Stimulated activated CD4-positive, alpha-beta T cell treated with anti-CD3 and anti-CD28 coated beads, Interleukin-12 subunit alpha, Interleukin-12 subunit beta, amount 100 ng/mL, for 4 hours (primary cell): ENCODE data around the gene PPP1R14C.
"Not testable (repeated sequence)": the region's sequence is repeated elsewhere in the genome, so short reads cannot be mapped to it uniquely, and the experiment has no call there.

ENCODE experiments used
- DNase-seq: peaks from one replicate; pipeline ENCODE4 v3.0.0-alpha.2; 2020

The PPP1R14C gene

DNA sequence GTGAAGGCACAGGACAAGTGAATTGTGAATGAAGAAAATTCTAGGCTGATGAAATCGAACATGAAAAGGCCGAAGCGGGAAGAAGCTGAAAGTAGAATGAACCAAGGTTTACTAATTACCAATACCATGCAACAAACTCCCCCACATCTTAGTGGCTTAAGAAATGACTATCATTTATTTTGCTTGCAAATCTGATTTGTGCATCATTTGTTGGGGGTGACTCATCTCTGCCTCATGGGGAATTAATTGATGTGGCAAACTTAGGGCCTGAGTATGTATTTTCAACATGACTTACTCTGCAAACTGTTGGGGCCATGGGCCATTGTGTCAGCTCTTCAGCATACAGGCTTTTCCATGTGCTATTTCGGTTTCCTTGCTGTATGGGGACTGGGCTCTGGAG lies 26.8 kb downstream of the PPP1R14C start:
- DNase-seq, result no peak

DNA sequence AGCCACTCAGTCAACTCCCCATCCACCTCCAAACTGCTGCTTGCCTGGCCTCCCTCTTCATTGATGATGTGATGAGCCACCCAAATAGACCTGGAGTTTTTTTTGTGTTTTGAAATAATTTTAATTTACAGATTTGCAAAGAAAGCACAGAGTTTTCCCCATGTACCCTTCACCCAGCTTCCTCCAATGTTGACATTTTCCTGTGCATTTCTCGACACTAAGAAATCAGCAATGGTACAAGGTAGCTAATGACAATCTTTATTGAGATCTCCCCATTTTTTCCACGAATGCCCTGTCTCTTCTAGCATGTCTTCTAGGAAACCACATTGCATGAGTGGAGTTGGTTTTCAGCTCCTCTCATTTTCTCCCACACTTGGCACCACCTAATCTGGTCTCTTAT lies 30.1 kb downstream of the PPP1R14C start:
- DNase-seq, result no peak

DNA sequence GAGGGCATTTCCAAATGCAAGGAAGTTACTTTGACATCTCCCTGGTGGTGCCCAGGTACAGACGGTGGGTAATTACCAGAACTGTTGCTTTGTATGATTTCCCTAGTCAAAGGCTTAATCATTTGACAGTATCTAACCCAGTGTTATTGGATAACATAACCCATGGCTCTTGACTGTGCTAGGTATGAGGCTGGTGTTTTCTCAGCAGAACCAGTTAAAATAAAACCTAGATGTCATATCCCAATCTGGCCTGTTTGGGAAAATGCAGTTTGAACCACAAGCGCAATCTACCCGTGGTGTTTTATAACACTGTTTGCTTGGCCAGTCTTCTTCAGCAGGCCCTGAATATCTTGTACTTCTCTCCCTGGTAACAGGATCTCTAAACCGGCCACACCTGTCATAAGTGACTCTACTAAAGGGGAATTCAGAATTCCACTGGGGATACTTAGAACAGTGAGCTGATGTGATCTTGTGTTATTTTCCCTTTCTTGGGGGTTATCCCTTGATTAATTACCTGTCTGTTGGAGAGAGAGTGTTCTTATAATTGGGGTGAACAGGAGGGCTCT lies 32.8 kb downstream of the PPP1R14C start:
- no peak for DNase-seq

DNA sequence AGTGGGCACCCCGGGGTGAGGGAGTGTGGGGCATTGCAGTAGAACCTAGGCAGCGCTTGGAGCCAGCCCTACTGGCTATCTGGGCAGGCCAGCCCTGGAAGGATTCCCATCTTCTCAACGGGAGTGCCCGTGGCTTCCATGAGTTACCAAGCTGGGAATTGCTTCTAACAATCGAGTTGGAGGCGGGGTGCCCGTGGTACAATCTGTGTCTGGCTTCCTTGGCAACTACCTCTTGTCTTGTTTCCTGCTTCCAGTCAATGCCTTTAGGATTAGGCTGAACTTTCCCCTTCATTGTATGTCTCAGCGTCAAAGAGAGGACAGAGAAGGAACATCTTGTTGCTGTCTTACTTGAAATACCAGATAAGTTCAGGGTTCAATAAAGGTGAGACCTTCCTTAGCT lies 33.3 kb downstream of the PPP1R14C start:
- DNase-seq, result no peak

DNA sequence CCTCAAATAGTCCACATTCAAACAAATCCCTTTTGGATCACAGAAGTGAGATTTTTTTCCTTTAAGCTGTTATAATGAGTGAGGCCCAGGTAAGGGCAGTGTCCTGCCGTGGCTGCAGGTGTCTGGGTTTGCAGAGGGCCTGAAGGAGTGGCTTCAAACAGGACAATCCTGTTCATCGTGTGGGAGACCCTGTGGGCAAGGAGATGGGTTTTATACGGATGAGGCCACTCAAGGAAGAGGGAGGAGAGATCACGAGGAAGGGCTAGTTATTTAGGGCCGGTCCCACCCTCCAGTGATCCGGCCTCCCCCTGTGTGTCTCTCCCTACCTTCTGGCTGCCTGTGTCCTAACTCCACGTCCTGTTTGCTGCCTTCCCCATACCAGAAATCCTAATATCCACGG lies 33.8 kb downstream of the PPP1R14C start:
- no peak for DNase-seq

DNA sequence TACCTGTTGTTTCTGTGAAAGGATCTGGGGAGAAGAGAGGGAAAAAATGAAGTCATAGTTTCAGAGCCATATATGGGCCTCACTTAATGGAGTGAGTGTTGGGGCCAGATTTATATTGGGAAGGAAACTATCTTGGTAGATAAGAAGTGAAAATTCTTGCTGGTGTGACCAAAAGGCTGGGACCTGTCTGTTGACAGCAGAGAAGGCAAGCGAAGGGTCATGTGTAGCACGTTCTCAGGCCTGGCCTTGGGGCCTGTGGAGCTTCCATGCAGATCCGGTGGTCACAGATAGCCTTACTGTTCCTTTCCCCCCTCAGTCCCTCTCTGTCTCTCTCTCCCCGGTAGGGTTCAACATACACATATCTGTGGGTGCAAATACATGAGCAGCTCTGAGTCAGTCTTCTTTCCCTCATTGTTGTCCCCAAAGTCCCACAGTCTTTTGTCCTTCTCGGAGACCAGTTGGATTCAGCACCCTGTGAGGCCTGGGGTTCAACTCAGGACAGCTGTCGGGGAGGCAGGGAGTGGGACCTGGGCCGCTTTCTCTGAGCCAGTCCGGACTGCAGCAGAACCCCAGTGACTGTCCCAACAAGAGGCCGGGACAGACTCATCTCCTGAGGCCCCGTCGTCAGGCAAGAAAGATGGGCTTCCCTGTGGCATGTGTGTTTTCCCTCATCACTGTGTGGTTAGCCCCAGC lies 34.6 kb downstream of the PPP1R14C start:
- DNase-seq, result no peak

DNA sequence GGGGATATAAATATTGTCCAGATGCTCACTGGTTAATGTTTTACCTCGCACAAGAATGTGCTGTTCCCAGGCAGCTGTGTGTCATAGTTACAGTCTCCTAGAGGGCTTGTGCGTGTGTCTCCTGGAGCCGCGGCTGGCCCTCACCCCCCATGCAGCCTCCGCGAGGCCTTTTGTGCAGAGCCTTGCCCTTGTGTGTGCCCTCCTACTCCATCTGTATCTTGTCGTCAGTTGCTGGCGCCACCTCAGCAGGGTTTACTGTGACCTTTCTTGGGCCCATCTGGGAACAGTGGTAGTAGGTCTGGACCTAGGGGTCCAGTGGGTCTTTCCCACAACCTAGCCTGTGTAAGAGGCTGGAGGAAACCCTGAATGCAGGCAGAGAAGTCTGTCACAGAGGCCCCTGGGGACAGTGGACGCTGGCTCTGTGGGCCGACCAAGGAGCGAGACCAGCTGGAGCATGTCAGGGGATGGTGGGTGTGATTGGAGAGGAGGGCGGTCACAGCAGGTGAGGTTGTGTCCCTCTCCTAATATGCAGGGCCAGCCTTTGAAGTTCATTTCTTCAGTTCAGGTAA lies 35.2 kb downstream of the PPP1R14C start:
- no peak for DNase-seq

DNA sequence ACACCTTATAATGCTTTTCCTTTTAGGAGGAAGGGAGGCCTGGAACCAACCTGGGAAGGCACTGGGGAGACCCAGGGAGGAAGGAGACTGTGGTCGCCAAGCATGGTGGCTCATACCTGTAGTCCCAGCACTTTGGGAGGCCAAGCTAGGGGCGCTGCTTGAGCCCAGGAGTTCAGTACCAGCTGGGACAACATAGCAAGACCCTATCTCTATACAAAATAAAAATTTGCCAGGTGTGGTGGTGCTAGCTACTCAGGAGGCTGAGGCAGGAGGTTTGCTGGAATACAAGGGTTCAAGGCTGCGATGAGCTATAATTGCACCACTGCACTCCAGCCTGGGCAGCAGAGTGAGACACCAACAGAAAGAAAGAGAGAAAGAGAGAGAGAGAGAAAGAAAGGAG lies 36.2 kb downstream of the PPP1R14C start:
- no peak for DNase-seq

DNA sequence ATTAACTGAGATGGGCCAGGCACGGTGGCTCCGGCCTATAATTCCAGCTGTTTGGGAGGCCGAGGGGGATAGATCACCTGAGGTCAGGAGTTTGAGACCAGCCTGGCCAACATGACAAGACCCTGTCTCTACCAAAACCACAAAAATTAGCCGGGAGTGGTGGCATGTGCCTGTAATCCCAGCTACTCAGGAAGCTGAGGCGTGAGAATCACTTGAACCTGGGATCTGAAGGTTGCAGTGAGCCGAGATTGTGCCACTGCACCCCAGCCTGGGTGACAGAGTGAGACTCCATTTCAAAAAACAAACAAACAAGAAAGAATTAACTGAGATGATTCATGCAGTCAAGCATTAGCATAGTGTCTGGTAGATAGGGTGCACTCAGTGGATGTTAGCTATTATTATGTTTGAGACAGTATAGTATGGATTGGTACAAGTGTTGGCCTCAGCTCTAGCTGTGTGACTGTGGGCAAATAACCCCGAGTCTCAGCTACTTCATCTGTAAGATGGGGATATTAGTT lies 37.1 kb downstream of the PPP1R14C start:
- not testable (repeated sequence) for DNase-seq

DNA sequence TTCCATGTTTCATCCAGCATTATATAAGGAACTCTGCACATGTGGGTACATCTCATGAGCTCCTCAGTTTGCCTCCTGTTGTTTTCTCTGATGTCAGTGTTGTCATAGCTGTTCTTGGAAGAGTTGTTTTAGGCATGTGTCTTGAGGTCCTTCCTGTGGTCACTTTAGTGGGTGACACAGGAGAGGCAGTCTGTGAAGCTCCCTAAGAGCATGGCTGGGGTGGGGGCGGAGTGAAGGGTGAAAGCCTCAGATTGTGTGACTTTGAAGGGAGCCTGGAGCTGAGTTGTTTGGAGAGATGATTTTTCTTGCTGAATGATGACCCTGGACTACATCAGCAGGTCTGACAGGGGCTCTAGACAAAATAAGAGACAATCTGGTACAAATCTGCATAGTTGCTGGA lies 37.7 kb downstream of the PPP1R14C start:
- no peak for DNase-seq

DNA sequence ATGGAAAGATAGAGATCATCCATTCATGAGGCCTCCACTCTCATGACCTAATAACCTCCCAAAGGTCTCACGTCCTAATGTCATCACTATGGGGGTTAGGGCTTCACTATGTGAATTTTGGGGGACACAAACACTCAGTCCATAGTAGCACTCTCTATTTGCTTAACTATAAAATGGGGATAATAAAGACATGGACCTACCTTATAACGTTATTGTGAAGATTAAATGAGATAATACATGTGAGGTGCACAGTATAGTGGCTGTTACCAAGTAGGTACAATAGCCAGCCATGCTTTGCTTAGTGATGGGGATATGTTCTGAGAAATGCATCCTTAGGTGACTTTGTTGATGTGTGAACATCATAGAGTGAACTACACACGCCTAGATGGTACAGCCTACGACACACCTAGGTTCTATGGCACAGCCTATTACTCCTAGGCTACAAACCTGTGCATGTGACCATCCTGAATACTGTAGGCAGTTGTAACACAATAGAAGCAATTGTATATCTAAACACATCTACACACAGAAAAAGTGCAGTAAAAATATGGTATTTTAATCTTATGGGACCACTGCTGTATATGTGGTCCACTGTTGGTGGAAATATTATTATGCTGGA lies 39.7 kb downstream of the PPP1R14C start:
- DNase-seq, result no peak

DNA sequence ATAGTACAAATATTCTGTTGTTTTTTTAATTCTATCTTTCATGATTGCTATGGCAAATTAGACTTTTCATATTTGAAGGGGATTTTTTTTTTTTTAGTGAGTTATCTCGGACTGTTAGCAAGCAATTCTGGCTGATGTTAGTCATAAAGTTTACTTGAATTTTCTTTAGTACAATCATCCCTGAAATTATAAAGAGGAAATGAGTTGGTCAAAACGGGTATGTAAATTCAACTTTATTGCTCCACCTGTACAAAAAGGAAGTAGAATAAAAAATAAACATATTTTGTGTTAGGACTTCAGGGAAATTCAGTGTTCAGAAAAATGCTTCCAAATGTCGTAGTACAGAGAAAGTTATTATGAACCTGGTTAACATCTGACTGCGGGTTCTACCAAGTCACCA lies 40.3 kb downstream of the PPP1R14C start:
- no peak for DNase-seq

DNA sequence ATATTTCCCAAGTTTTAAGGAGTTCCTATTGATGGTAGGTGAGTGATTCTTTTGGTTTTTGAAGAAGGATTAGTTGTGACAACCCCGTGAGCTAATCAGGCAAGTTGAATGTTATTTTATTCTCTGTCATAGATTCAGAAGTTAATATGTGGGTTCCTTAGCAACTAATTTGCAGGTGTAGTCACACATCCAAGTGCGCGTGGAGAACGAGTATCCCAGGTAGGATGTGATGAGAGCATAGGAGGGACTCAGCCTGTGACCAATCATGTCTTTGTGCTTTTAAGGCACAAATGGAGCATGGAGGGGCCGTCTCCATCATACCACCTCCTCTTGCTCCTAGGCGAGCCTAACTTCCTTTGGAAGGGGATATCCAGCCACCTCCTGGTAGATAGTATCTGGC lies 41.1 kb downstream of the PPP1R14C start:
- no peak for DNase-seq

DNA sequence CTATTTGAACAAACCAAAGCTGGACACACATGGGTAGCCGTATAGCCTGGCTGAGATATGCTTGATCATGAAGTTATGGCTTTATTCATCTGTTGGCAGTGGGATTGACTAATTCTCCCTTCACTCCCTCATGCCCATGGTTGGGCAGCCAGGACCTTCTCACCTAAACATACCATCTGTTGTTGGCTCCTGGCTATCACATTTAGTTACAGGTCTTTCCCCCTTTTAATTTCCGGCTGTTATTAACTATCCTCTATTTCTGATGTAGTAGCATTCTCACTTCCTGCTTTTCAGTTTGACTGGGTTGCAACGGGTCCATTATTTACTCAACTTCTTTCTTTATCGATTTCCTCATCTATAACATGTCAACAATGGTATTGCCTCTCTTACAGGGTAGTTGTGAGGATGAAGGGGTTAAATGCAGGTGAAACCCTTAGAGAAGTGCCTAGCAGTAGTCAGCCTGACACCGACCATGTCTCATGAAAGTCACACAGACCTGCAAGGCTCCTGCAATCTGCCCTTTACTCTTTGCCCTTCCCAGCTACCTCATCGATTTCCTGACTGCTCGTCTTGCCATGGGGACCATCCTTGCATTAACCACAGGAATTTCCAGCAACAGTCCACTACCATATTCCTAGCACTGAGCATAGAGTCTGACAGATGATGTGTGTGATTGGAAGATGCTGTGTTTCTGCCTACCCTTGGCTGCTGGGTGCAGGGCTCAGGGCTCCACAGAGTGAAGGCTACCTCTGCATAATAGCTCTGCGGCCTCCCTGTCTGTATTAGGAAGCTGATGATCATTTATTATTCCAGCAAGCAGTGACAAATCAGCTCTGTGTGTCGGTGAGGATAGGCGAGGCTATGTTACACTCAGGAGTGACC lies 42.2 kb downstream of the PPP1R14C start:
- no peak for DNase-seq

DNA sequence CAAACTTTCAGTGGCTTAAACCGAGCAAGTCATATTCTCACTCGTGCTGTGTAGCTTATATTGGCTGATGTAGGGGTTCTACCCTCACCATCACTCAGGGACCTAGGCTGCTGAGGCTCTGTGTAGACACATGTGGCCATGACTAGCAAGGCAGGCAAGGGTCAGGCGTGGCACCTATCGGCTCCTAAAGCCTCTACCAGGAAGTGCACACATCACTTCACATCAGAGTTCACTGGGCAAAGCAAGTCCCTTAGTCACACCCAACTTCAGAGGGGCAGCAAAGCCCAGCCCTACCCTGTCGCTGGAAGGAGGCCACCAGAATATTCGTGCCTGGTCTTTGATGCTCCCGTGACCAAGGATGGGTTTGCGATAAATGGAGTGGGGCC lies 42.9 kb downstream of the PPP1R14C start:
- no peak for DNase-seq

DNA sequence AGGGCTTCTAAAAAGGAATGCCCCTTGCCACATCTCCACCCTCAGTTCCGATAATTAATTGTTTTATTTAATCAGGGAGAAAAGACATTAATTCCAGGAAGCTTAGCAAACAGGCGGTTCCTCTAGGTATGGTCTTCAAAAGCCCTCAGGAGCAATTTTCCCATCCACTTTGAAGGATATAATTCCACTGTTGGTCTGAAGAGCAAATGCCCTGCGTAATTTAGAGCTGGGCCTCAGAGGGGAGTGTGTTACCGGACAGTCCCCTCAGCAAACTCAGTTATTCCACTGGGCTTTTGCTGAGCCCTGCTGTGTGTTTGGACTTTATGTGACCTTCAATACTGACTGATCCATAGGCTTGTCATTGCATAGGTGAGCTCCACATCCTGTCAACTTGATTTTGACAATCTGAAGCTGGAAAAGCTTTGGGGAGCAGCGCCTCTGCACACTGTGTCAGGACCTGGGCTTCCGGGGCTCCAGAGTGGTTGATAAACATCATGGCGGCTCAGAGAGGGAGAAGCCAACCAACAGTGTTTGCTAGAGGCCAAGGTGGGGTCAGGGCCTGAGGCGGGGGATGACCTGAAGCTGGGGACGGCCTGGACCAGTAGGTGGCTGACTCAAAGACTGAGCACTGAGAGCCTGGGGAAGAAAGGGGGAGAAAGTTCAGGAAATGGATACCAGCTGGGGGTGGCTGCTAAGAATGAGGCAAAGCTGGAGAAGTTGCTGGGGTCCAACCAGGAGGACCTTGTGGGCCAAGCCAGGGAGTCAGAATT lies 43.5 kb downstream of the PPP1R14C start:
- no peak for DNase-seq

DNA sequence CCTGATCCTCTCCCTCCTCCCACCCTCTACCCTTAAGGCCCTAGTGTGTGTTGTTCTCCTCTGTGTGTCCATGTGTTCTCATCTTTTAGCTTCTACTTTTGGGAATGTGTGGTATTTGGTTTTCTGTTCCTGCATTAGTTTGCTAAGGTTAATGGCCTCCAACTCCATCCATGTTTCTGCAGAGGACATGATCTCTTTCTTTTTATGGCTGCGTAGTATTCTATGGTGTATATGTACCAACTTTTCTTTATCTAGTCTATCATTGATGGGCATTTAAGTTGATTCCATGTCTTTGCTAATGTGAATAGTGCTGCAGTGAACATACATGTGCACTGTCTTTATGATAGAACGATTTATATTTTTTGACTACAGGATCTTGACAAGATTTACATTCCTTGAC lies 44.6 kb downstream of the PPP1R14C start:
- not testable (repeated sequence) for DNase-seq

DNA sequence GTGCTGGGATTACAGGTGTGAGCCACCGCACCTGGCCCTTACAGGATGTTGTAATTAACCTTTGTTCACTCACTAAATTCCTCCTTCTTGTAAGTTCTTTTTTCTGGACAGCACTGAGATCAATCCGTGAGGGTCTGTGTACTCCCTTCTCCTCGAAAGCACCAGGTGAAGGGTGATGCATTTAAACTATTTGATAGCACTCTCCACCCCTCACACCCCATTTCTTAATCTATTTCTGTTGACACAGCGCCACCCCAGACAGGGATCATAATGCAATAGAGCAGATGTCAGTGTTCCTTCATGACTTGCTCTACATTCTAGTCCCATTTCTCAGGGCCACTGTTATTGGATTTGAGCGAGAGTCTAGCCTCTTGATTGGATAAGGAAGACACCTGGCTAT lies 46.3 kb downstream of the PPP1R14C start:
- no peak for DNase-seq

DNA sequence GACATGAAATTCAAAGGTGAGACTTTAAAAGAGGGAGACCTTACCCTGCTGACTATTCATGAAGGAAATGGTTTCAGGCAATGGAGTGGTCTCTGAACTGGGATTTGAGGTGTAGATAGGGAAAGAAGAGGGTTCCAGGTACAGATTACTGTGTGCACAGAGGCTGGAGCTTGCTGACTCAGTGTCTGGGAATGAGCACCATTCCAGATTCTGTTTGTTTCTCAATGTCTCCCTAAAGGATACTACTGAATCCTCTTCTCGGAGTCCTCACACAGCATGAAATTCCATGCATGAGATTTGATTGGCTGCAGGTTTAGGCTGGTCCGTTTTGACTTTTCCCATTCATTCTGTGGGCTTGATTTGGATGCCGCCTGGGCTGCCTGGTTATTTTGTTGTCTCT lies 49.0 kb downstream of the PPP1R14C start:
- no peak for DNase-seq

DNA sequence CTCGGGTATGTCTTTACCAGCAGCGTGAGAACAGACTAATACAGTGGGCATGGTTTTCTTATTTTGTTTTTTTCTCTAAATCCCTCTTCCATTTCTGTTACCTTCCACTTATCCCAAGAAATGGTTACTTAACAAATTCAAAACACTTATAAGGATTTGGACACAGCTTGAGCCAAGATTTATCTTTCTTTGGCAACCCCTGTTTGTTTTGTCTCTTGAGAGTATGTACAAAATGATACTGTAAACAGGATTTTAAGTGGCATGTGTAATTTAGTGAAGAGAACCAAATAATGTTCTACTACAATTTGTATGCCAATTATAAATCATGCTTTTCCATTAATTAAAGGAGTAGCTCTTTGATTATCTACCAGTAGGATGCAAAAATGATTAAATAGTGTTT lies 51.4 kb downstream of the PPP1R14C start:
- DNase-seq, result no peak

DNA sequence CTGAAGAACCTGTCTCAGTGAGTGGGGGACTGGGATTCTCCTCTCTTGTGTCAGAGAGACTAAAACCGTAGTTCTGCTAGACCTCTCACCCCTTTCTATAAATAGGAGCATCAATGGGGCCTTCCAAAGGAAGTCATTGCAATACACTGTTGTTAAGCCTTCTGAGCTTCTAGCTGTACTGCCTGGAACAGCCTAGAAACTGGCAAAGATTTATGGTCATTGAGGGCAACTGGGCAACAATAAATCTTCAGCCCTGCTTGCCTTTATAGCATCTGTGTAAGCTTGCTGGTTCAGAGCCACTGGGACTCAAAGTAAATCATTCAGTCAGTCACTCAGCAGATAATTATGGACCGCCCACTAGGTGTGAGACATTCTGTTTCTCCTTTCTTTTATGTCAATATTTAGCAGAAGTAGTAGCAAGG lies 53.2 kb downstream of the PPP1R14C start:
- no peak for DNase-seq
